Measurements from ENCODE around the gene DNAJC17. TPM values are rescaled to one million over a fixed set of nuclear protein-coding genes. Genes with fewer than 3 reads are reported as not detected.

The DNAJC17 gene
- total RNA-seq, 1 donor: 21.6 TPM

DNA sequence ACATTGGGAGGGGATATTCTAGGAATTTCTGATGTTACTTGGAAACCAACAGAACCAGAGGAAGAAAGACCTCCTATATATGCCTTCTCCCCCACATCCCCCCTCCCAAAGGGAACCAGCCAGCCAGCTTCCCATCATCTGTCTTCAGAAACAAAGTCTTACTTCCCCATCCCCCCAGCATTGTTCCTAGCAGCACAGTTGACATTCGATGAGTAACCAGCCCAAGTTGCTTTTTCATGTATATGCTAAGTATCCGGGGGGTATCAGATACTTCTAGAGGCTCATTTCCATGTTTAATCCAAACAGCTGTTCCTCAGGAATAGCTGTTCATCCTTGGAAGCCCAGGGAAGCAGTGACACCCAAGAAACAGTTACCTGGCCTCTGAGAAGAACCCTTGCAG is 68.2 kb downstream of the DNAJC17 start:
- TF ChIP-seq, protein P1, sequence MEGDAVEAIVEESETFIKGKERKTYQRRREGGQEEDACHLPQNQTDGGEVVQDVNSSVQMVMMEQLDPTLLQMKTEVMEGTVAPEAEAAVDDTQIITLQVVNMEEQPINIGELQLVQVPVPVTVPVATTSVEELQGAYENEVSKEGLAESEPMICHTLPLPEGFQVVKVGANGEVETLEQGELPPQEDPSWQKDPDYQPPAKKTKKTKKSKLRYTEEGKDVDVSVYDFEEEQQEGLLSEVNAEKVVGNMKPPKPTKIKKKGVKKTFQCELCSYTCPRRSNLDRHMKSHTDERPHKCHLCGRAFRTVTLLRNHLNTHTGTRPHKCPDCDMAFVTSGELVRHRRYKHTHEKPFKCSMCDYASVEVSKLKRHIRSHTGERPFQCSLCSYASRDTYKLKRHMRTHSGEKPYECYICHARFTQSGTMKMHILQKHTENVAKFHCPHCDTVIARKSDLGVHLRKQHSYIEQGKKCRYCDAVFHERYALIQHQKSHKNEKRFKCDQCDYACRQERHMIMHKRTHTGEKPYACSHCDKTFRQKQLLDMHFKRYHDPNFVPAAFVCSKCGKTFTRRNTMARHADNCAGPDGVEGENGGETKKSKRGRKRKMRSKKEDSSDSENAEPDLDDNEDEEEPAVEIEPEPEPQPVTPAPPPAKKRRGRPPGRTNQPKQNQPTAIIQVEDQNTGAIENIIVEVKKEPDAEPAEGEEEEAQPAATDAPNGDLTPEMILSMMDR (IDR thresholded peaks at IDR 0.05; ENCODE audit: insufficient read depth, low read length): no peak
- DNase-seq (ENCODE audit: low read depth): no peak
- H3K4me3 ChIP-seq (ENCODE audit: low read depth, low read length): no peak overlapping the region

DNA sequence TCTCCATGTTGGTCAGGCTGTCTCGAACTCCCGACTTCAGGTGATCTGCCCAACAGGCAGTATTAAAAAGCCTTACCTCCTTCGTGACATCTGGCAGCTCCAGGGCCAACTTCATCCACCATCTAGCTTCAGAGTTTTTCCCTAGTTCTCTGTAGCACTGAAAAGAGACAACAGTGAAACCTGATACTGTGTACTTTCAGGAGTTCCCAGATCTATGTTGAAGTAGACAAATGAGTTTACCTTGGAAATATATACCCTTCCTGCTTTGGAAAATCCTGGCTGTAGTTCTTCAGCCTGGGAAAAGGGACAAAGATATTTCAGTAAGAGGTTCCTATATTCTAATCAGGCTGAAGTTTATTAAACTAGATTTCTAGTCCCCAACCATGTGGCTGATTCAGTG is 70.2 kb downstream of the DNAJC17 start:
- TF ChIP-seq, protein P1 (IDR thresholded peaks at IDR 0.05; ENCODE audit: insufficient read depth, low read length): no peak
- no peak for DNase-seq (ENCODE audit: low read depth)
- no peak overlapping the region for H3K4me3 ChIP-seq (ENCODE audit: low read depth, low read length)

DNA sequence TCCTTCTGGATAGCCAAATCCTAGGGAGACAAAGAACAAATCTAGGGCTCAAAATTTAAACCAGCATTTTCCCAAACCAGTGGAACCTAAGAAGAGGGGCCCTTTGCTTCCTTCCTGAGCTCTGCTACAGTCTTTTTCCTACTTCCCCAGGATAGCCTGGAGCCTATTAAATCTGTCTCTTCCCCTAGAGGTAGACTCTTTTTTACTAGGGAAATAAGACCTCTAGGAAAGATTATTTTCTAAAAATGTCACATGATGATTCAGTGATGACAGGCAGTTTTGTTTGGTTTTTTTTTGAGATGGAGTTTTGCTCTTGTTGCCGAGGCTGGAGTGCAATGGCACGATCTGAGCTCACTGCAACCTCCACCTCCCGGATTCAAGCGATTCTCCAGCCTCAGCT is 70.7 kb downstream of the DNAJC17 start:
- no peak overlapping the region for H3K4me3 ChIP-seq (ENCODE audit: low read depth, low read length)
- no peak for DNase-seq (ENCODE audit: low read depth)
- TF ChIP-seq, protein P1 (IDR thresholded peaks at IDR 0.05; ENCODE audit: insufficient read depth, low read length): no peak

DNA sequence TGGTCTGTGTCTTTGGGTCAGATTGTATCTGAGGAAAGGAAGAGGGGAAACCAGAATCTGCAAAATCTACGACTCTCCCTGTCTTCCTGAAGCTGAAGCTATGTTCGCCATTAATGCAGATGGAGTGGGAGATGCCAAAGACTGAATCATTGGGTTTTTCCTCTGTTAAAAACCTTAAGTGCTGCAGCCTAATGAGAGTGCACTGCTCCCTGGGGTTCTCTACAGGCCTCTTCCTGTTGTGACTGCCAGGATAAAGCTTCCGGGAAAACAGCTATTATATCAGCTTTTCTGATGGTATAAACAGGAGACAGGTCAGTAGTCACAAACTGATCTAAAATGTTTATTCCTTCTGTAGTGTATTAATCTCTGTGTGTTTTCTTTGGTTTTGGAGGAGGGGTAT is 76.2 kb downstream of the DNAJC17 start:
- TF ChIP-seq, protein P1 (IDR thresholded peaks at IDR 0.05; ENCODE audit: insufficient read depth, low read length): no peak
- no peak overlapping the region for H3K4me3 ChIP-seq (ENCODE audit: low read depth, low read length)
- DNase-seq (ENCODE audit: low read depth): no peak

DNA sequence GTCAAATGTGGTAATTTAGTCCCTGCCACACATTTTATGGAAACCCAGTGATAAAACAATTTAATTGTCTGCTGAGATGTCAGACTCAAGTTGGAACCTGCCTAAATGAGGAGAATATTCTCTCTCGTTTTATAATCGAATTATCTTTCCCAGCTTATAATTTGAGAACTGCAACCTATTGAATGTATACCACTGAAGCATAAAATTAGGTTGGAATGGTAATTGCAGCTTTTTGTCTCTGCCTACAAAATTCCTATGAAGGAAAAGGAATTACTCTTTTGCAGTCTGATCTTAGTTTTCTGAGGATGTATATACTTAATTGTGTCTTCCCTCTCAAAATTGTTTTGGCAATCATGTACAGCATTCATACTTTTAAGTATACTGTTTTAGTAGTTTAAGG is 83.4 kb downstream of the DNAJC17 start:
- no peak for DNase-seq (ENCODE audit: low read depth)
- TF ChIP-seq, protein P1 (IDR thresholded peaks at IDR 0.05; ENCODE audit: insufficient read depth, low read length): no peak
- no peak overlapping the region for H3K4me3 ChIP-seq (ENCODE audit: low read depth, low read length)

DNA sequence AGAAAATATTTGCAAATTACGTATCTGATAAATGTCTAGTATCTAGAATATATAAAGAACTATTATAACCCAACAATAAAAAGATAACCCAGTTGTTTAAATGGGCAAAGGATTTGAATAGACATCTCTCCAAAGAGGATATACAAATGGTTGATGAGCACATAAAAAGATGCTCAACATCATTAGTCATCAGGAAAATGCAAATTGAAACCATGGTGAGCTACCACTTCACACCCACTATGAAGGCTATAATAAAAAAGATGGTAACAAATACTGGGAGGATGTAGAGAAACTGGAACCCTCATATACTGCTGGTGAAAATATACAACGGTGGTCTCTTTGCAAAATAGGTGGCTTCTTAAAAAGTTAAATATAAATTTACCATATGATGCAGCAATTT is 84.3 kb downstream of the DNAJC17 start:
- TF ChIP-seq, protein P1 (IDR thresholded peaks at IDR 0.05; ENCODE audit: insufficient read depth, low read length): no peak
- H3K4me3 ChIP-seq (ENCODE audit: low read depth, low read length): no peak overlapping the region
- no peak for DNase-seq (ENCODE audit: low read depth)

DNA sequence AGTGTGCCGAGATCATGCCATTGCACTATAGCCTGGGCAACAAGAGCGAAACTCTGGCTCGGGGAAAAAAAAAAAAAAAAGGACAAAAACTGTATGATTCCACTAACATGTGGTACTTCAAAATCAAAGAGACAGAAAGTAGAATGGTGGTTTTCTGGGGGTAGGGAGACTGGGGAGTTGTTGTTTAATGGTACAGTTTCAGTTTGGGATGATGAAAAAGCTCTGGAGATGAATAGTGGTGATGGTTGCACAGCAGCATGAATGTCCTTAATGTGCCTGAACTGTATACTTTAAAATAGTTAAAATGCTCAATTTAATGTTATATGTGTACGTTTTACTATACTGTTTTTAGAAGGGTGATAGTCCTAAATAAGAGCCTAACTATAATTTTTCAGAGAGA is 84.9 kb downstream of the DNAJC17 start:
- H3K4me3 ChIP-seq (ENCODE audit: low read depth, low read length): no peak overlapping the region
- DNase-seq (ENCODE audit: low read depth): no peak
- TF ChIP-seq, protein P1 (IDR thresholded peaks at IDR 0.05; ENCODE audit: insufficient read depth, low read length): no peak
